ENCODE results near the gene CPNE5. TPM values are rescaled to one million over a fixed set of nuclear protein-coding genes. Genes with fewer than 3 reads are reported as not detected.

CPNE5 gene
- total RNA-seq, 4 donors from 2014 or later, result 0.19 to 1.3 (median 0.59) TPM

DNA sequence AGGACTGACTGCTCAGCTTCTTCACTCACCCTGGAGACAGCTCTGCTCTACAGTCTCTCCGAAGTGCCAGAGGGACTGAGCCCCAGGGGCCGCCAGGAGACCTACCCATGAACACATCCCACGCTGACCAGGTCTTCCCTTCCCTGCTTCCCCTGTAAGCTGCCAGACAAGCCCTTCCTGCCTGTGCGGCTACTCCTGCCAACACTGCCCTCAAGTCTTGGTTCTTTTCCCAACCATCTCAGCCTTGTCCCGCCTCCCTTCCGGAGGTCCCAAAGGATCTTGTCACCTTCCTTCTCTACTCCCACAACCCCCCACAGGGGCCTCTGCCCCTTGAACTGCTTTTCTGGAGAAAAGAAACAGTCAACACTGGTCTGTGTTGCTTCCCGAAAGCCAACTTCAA lies 15.0 kb downstream of the CPNE5 start:
- TF ChIP-seq, protein P1, sequence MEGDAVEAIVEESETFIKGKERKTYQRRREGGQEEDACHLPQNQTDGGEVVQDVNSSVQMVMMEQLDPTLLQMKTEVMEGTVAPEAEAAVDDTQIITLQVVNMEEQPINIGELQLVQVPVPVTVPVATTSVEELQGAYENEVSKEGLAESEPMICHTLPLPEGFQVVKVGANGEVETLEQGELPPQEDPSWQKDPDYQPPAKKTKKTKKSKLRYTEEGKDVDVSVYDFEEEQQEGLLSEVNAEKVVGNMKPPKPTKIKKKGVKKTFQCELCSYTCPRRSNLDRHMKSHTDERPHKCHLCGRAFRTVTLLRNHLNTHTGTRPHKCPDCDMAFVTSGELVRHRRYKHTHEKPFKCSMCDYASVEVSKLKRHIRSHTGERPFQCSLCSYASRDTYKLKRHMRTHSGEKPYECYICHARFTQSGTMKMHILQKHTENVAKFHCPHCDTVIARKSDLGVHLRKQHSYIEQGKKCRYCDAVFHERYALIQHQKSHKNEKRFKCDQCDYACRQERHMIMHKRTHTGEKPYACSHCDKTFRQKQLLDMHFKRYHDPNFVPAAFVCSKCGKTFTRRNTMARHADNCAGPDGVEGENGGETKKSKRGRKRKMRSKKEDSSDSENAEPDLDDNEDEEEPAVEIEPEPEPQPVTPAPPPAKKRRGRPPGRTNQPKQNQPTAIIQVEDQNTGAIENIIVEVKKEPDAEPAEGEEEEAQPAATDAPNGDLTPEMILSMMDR (IDR thresholded peaks at IDR 0.05; ENCODE audit: low read depth), result no peak

DNA sequence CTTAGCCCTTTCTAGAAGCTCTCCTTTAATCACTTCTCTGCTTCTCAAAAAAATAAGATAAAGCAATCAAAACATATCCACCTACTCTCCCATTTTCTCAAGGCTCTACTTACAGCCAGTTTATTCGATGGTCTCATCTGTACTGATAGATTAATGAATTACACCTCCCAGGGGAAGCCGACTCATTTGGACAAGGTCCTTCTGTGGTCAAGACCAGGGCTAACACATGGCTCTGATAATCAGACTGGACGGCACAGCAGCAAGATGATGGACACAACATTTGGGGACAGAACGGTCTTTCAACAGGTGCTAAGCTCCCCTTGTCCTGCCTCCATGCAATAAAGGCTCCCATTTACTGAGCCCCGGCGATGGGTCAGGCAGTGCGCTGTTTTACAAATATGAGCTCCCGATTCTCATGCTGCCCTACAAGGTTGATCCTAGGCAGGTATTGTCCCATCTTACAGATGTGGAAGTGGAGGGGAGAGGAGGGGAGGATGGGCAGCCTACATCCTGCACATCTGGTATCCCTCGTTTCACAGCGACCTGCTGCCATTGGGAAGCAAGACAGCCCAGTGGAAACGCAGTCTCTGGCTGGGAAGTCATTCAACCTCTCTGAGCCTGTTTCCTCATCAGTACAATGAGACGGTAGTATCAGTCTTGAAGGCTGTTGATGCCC lies 15.7 kb downstream of the CPNE5 start:
- TF ChIP-seq, protein P1 (IDR thresholded peaks at IDR 0.05; ENCODE audit: low read depth), result no peak

DNA sequence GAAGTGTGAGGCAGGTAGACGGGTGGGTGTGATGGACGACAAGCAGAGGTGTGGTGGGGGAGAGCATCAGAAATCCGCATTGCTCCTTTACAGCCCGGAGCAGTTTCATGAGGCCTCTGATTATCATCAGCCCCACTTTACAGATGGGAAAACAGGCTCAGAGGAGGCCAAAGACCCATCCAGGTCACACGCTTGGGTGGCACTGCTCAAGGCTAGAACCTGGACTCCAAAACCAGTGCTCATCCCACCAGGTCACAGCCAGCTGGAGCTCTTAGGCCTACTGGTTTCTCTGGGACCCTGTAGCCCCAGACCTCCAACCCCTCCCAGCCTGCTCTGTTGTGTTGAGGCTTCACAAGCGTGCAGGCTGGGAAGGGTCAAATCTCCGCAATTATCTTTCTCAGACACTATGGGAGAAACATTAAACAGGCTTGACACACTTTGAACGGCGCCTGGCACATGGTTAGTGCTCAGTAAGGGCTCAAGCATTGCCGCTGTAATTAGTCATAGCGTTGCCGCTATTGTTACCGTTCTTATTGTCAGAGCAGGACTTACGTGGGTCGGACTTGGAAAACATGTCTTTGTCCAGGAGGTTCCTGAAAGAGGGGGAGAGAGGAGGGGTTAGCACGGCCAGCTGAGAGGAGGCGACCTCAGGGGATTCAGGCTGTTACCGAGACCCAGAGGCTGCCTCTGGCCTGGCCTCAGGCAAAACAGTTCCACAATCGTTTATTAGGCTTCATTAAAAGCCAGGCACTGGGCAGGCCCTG lies 16.6 kb downstream of the CPNE5 start:
- TF ChIP-seq, protein P1 (IDR thresholded peaks at IDR 0.05; ENCODE audit: low read depth), result no peak

DNA sequence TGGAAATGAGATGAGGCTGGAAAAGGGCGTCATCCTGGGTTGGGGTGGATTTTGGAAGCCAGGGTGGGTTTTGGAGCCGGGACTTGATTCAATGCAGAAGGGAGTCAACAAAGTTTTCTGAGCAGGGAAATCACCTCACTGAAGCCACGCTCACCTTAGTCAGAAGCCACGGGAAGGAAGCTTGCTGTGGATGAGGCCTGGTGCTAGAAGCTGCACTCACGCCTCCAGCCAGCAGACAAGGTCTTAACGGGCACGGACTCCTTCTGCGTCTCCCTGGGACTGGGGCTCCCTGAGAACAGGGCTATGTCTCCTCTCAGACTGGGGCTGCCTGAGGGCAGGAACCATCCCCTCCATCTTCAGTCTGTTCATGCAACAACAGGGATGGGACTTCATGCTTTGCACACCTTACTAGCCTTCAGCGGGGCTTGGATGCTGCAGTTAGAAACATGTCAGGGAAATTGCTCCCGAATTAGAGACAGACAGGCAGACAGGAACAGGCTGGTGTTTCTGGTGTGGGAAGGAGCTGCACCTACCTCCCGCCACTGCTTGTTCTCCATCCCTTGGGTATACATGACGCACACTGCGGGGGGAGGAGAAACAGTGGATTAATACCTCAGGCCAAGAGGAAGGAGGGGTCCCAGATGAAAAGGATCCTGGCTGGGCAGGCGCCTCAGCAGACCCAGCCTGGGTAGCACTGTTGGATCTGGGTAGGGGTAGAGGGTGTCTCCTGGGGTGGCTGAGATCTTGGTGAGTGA lies 17.5 kb downstream of the CPNE5 start:
- TF ChIP-seq, protein P1 (IDR thresholded peaks at IDR 0.05; ENCODE audit: low read depth), result no peak

- TF ChIP-seq, protein P1 (IDR thresholded peaks at IDR 0.05; ENCODE audit: low read depth), result no peak
Observed at GRCh38 chr6:36820700-36821580, 18.3 kb downstream of the CPNE5 start.

DNA sequence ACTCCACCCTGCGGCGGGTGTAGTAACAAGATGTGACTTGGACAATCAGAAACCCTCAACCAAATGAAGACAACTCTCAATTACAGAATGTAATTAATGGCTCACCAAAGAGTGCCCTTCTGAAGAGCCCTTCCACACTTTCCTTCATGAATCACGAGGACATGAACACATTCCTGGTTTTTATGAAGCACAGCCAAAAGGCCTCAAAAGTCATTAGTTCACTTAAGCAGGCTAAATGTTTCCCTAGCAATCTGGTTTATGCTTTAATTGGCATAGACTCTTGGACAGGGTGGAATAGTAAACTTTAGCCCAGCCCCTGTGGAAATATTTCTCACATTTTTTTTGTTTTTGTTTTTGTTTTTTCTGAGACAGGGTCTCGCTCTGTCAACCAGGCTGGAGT lies 20.5 kb downstream of the CPNE5 start:
- TF ChIP-seq, protein P1 (IDR thresholded peaks at IDR 0.05; ENCODE audit: low read depth), result no peak

Data from subcutaneous adipose tissue (tissue), 4 donors.